Spinal cord (tissue), 10 donors: ENCODE results near the gene GABRG3. TPM values are rescaled to one million over a fixed set of nuclear protein-coding genes. Genes with fewer than 3 reads are reported as not detected.

Source experiments
- DNase-seq, 6 donors: peaks; one replicate each; pipeline versions ENCODE4 v3.0.0 to v3.0.0-alpha.2; 2013 to 2015; ENCODE audit warnings: low spot score in 6 of 6, low read depth in 4 of 6
- H3K27ac ChIP-seq: one replicate; pipeline ENCODE4 v1.5.1; 2013; ENCODE audit warnings: low read depth, low read length, control low read depth
- H3K27me3 ChIP-seq: one replicate; pipeline ENCODE4 v1.6.1; 2013; ENCODE audit warnings: low read length; ENCODE audit not compliant: control insufficient read depth, insufficient read depth
- H3K36me3 ChIP-seq: one replicate; pipeline ENCODE4 v1.6.1; 2013; ENCODE audit warnings: low read length; ENCODE audit not compliant: control insufficient read depth, insufficient read depth
- H3K4me1 ChIP-seq: one replicate; pipeline ENCODE4 v1.6.1; 2013; ENCODE audit warnings: low read length; ENCODE audit not compliant: control insufficient read depth, insufficient read depth
- H3K4me3 ChIP-seq: one replicate; pipeline ENCODE4 v1.5.1; 2013; ENCODE audit warnings: low read depth, low read length, control low read depth
- H3K9me3 ChIP-seq: one replicate; pipeline ENCODE4 v1.6.1; 2013; ENCODE audit warnings: low read length; ENCODE audit not compliant: control insufficient read depth, insufficient read depth
- WGBS: methylation state at CpG from one replicate; pipeline ENCODE4 v1.1.5; 2013; ENCODE audit warnings: missing lambda C conversion rate; ENCODE audit not compliant: insufficient coverage; 5-methylcytosine and 5-hydroxymethylcytosine counted together
- polyA plus RNA-seq, 2 donors: library from polyadenylated mRNA; unstranded; fragments of 120-200 nt; gene quantifications; one replicate each; pipeline ENCODE4 v1.2.1, GENCODE V29; 2013; ENCODE audit not compliant: insufficient read length in 2 of 2
- total RNA-seq, 2 donors: library from RNA; depleted of rRNA in 1 of 2; stranded (reverse); fragments of 120-200 nt in 1 of 2; fragments of >200 nt in 1 of 2; gene quantifications; one replicate each; pipeline versions ENCODE4 v1.2.3 to v1.2.4, GENCODE V29; 2013 to 2014
- donor health status: healthy.

GABRG3 gene
- total and polyA plus RNA-seq, 4 donors, result 5.7 to 23.7 (median 10.4) TPM

DNA sequence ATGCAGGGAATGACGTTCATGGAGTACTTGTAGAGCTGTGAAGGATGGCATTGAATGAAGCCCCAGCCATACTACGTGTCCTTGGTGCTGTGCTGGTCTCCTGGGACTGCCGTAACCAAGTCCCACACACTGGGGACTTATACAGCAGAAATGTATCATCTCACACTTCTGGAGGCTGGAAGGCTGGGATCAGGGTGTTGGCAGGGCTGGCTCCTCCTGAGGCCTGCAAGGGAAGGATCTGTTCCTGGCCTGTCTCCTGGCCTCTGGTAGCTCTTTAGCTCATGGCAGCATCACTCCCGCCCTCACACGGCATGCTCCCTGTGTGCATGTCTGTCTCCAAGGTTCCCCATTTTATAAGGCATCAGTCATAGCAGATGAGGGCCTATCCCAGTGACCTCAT, 29.5 kb upstream of the GABRG3 start:
- no peaks in the 10 kb centered on the region for H3K4me1 ChIP-seq
- no peak for DNase-seq
- 100% methylated on average over 3 of the region's 5 CpGs for WGBS
- H3K27ac ChIP-seq, result no peak overlapping the region
- no peaks in the 10 kb centered on the region for H3K27me3 ChIP-seq
- peaks cover 7% of the 10 kb centered on the region for H3K36me3 ChIP-seq
- H3K9me3 ChIP-seq, result no peaks in the 10 kb centered on the region
- no peak overlapping the region for H3K4me3 ChIP-seq

DNA sequence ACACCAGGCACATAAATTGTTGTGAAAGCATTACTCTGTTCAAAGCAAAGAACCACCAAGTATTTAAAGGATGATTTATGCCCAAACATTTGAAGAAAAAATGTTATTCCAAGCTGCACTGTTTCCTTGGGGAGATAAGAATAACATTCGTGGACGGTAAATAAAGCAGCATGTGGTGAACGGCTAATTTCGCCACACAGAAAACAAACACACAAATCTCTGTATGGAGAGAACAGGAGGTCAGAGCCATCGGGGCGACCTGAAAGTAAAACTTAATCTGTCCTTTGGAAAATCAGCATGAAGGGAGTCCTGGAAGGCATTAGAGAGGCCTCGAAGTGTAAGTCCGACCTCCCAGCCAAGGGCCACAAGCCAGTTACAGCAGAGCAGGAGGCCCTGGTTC, 27.1 kb upstream of the GABRG3 start:
- WGBS, result 53% methylated on average over 4 of the region's 8 CpGs
- H3K4me1 ChIP-seq, result no peaks in the 10 kb centered on the region
- H3K27ac ChIP-seq, result no peak overlapping the region
- DNase-seq, result peak in 2 of 6 donors; percentile 9 to 44
- no peak overlapping the region for H3K4me3 ChIP-seq
- no peaks in the 10 kb centered on the region for H3K9me3 ChIP-seq
- H3K27me3 ChIP-seq, result no peaks in the 10 kb centered on the region
- H3K36me3 ChIP-seq, result no peaks in the 10 kb centered on the region

DNA sequence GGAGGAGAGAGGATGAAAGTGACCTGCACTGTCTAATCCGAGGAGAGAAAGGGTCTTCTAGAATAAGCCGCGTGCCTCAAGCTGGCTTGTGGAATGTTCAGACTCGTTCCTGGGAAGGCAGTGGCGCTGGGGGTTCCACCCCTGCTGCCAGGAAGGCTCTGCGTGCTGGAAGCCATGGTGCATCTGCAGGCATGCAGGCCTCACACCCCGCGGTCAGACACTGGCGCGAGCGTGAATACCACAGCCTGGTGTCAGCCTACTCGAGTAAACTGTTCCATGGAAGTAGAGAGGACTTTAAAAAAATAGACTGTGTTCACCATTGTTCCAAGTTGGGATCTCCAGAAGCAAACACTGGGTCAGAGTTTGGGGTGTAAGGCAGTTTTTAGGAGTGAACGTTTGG, 25.9 kb upstream of the GABRG3 start:
- H3K4me3 ChIP-seq, result no peak overlapping the region
- WGBS, result 87% methylated on average over 13 of the region's 13 CpGs
- no peak for DNase-seq
- H3K36me3 ChIP-seq, result no peaks in the 10 kb centered on the region
- no peaks in the 10 kb centered on the region for H3K27me3 ChIP-seq
- H3K4me1 ChIP-seq, result no peaks in the 10 kb centered on the region
- H3K27ac ChIP-seq, result no peak overlapping the region
- no peaks in the 10 kb centered on the region for H3K9me3 ChIP-seq

DNA sequence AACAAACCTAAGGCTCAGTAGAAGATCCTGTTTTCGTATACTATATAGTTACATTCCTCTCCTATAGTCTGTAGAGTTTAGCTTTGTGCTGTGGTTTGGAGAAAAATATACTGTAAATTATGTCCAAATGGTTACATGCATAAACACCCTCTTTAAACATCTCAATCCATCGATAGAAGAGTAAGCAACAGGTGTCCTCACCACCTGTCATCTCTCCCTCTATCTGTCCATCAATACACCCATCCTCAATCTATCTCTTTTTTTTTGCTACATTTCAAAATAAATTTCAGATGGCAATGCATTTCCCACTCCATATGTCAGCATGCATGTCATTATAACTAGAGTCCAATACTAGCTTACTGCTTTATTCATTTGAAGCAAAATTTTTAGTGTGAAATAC, 21.0 kb upstream of the GABRG3 start:
- no peaks in the 10 kb centered on the region for H3K27me3 ChIP-seq
- no peaks in the 10 kb centered on the region for H3K4me1 ChIP-seq
- DNase-seq, result peak in 1 of 6 donors; percentile 83
- 100% methylated on average over 1 of the region's 2 CpGs for WGBS
- H3K27ac ChIP-seq, result no peak overlapping the region
- no peak overlapping the region for H3K4me3 ChIP-seq
- H3K36me3 ChIP-seq, result no peaks in the 10 kb centered on the region
- H3K9me3 ChIP-seq, result peaks cover 2% of the 10 kb centered on the region

DNA sequence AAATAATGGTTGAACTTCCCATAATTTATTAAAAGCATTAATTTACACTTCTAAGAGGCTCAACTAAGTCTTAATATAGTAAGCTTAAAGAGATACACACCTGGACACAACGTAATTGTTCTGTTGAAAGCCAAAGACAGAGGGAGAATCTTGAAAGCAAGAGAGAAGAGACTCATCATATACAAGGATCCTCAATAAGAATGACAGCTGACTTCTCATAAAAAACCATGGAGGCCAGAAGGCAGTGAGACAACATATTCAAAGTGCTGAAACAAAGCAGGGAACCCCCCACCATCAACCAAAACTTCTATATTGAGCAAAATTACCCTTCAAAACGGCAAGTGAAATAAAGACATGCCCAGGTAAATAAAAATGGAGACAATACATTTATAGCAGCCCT, 16.6 kb upstream of the GABRG3 start:
- H3K27me3 ChIP-seq, result no peaks in the 10 kb centered on the region
- no peak overlapping the region for H3K4me3 ChIP-seq
- H3K36me3 ChIP-seq, result no peaks in the 10 kb centered on the region
- H3K27ac ChIP-seq, result no peak overlapping the region
- DNase-seq, result no peak
- WGBS, result no CpG with 5 or more reads among the region's 2 CpGs
- peaks cover 2% of the 10 kb centered on the region for H3K9me3 ChIP-seq
- H3K4me1 ChIP-seq, result no peaks in the 10 kb centered on the region

DNA sequence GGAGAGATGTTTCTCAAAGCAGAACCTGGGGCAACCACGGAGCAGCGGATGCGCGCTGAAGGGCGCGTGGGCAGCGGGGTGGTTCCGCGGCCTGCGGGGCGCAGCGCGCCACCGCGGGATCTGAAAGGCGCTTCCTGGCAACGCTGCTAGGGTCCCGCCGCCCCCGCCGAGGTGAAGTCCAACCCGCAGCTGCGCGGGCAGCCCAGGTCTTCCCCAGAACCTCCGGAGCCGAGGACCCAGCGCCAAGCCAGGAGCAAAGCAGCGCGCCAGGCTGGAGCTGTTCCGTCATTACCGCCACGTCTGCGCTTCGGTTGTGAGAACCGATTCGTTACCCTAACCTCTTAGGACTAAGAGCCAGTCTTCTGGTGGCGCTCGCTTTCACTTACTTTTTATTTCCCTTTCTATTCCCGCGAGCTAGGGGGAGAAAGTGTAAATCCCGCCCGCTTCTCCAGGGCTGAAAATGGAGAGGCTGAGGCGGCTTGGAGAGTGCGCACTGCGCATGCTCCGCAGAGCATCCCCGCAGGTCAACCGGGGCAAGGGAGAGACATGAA, 3.2 kb upstream of the GABRG3 start:
- no peaks in the 10 kb centered on the region for H3K9me3 ChIP-seq
- H3K36me3 ChIP-seq, result no peaks in the 10 kb centered on the region
- peaks cover 2% of the 10 kb centered on the region for H3K27me3 ChIP-seq
- peak in 4 of 6 donors; percentile 60 to 95 (median 75) for DNase-seq
- under 1% methylated on average over 36 of the region's 48 CpGs for WGBS
- H3K4me1 ChIP-seq, result peaks cover 7% of the 10 kb centered on the region
- H3K4me3 ChIP-seq, result peak overlapping the region; percentile 45
- peak overlapping the region; percentile 44 for H3K27ac ChIP-seq

DNA sequence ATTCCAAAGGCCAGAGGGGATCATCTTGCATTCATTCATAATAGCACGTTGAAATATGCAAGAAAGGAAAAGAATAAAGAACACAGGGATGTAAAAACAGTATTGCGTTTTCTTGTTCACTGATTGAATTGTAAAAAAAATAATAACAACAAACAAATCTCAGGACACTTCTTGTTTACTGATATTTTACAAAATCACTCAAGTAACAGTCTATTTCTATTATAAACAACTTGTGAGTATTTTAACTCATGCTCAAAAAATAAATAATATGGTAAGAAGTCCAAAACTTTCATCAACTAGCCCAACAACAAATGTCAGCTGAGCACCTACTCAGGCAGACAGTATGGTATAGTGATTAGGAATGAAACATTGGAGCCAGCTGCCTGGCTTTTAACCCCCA, 2.2 kb upstream of the GABRG3 start:
- Histone ChIP-seq H3K4me1 (peaks cover 7% of the 10 kb centered on the region), H3K9me3 (no peaks in the 10 kb centered on the region), H3K27ac (no peak overlapping the region), H3K27me3 (peaks cover 2% of the 10 kb centered on the region), H3K36me3 (no peaks in the 10 kb centered on the region), H3K4me3 (no peak overlapping the region)
- no peak for DNase-seq
- no CpG with 5 or more reads among the region's 2 CpGs for WGBS

DNA sequence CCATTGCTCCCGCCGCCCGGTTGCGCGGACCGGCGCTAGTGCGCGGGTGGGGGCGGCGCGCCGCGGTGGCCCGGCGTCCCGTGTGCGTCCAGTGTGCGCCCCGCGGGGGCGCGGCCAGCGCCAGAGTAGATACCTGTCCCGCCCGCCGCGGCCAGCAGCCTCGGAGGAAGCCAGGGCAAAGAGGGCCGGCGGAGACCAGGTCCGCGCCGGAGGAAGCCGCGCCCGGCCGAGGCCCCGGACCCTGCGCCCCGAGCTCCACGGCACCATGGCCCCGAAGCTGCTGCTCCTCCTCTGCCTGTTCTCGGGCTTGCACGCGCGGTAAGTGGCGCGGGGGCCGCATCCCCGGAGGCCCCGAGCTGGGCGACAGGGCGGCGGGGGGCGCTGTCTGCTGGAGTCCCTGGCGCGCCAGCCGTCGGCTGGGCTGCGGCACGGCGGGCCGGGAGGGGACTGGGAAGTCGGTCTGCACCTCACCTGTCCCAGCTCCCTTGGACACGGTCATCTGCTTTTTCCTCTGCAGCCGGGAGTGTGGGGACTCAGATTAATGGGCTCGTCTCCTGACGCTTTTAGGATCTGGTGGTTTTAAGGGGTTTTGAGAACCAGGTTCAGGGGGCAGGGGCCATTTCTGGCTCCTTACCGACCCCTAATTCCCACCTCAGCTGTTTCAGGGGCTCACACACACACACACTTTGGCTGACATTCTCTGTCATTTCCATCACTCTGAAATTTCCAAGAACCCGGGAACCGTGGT, 464 bp downstream of the GABRG3 start:
- DNase-seq, result peak in 3 of 6 donors; percentile 9 to 63 (median 63)
- Histone ChIP-seq H3K4me3 (peak overlapping the region; percentile 46), H3K4me1 (peaks cover 10% of the 10 kb centered on the region), H3K27me3 (peaks cover 2% of the 10 kb centered on the region), H3K9me3 (no peaks in the 10 kb centered on the region), H3K27ac (no peak overlapping the region), H3K36me3 (no peaks in the 10 kb centered on the region)
- WGBS, result under 1% methylated on average over 67 of the region's 72 CpGs

DNA sequence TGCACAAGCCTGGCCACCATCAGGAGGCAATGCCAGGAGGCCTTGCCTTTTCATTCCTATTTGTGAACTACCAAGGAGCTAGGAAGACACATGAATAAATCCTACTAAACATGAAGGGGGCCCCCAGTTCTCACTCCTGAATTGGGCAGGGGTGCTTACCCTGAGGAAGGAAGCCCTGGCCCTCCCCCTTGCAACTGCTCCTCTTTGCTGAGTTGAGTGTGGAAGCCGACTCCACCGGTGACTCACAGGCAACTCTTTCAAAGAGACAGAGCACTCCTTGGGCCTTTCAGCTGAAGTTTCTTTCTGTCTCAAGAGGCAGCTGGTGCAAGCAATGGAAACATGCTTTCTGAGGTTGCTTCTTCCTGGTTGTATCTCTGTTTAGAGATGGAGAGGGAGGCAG, 1.7 kb downstream of the GABRG3 start:
- DNase-seq, result peak in 2 of 6 donors; percentile 22 to 42
- H3K4me3 ChIP-seq, result no peak overlapping the region
- no peaks in the 10 kb centered on the region for H3K36me3 ChIP-seq

More for the DNA sequence above, 1.7 kb downstream of the GABRG3 start:
- WGBS, result 40% methylated on average over 1 of the region's 2 CpGs
- Histone ChIP-seq H3K4me1 (peaks cover 10% of the 10 kb centered on the region), H3K27me3 (peaks cover 2% of the 10 kb centered on the region), H3K27ac (no peak overlapping the region), H3K9me3 (no peaks in the 10 kb centered on the region)
